GM12801 (cell line): ENCODE data around the gene TTC12.

ENCODE experiments used
- CTCF ChIP-seq: IDR thresholded peaks from one replicate; pipeline ENCODE4 v1.5.1; 2011; ENCODE audit warnings: control low read depth; ENCODE audit not compliant: insufficient read length; ENCODE audit errors: extremely low read depth

Gene TTC12

GRCh38 chr11:113286009-113286408 is 28.4 kb upstream of the TTC12 start:
- no peak for TF ChIP-seq CTCF

- no peak for TF ChIP-seq CTCF
These were observed 27.6 kb upstream of the TTC12 start for GRCh38 chr11:113286509-113287497.

GRCh38 chr11:113287801-113288200 is 26.6 kb upstream of the TTC12 start:
- no peak for TF ChIP-seq CTCF

- no peak for TF ChIP-seq CTCF
These were observed 26.0 kb upstream of the TTC12 start for GRCh38 chr11:113288286-113288863.

GRCh38 chr11:113289431-113290187 is 24.8 kb upstream of the TTC12 start:
- peak; percentile 62 for TF ChIP-seq CTCF

- TF ChIP-seq CTCF, result no peak
These were observed 20.4 kb upstream of the TTC12 start for GRCh38 chr11:113293936-113294335.

- no peak for TF ChIP-seq CTCF
These were observed 18.4 kb upstream of the TTC12 start for GRCh38 chr11:113295993-113296392.
